Activated CD4-positive, alpha-beta T cell treated with anti-CD3 and anti-CD28 coated beads for 36 hours (primary cell): ENCODE results near the gene TTLL11. TPM values are rescaled to one million over a fixed set of nuclear protein-coding genes. Genes with fewer than 3 reads are reported as not detected.

Experiments
- ATAC-seq: fragments of 200-7000 bp; cut with Tn5 transposase; one replicate; pipeline ENCODE4 v1.10.0; 2021; ENCODE audit warnings: mild to moderate bottlenecking, moderate library complexity
- CTCF ChIA-PET: fragments of 350-600 bp; sonication (Branson Sonifier 250); formaldehyde crosslinking; loops from one replicate; lab custom pipeline; 2021; ENCODE audit warnings: antibody characterized with exemption; lab: Charles Lee
- POLR2A ChIA-PET: fragments of 350-600 bp; sonication (Branson Sonifier 250); formaldehyde crosslinking; loops from one replicate; lab custom pipeline; 2021; ENCODE audit warnings: antibody characterized with exemption, inconsistent platforms; lab: Charles Lee
- DNase-seq: peaks from one replicate; pipeline ENCODE4 v3.0.0-alpha.2; 2020
- H3K27ac Mint-ChIP-seq: one replicate; pipeline ENCODE4 v1.8.0; 2021; ENCODE audit warnings: mixed read lengths
- H3K27me3 Mint-ChIP-seq: one replicate; pipeline ENCODE4 v1.8.0; 2021; ENCODE audit warnings: mixed read lengths
- H3K36me3 Mint-ChIP-seq: one replicate; pipeline ENCODE4 v1.8.0; 2021; ENCODE audit warnings: low read depth, mixed read lengths
- H3K4me1 Mint-ChIP-seq: one replicate; pipeline ENCODE4 v1.8.0; 2021; ENCODE audit warnings: mixed read lengths
- H3K4me3 Mint-ChIP-seq: one replicate; pipeline ENCODE4 v1.8.0; 2021; ENCODE audit warnings: mild to moderate bottlenecking, moderate library complexity, mixed read lengths
- H3K9me3 Mint-ChIP-seq: one replicate; pipeline ENCODE4 v1.8.0; 2021; ENCODE audit warnings: low read depth, mixed read lengths
- intact Hi-C, 2 experiments: fragments of 100-400 bp; cut with DNase I in 1 of 2; cut with micrococcal nuclease in 1 of 2; formaldehyde crosslinking; loops; one replicate each; pipeline versions ENCODE4 v1.14.2 to v1.15.1; 2022 to 2024; cut with DNase I, micrococcal nuclease
- total RNA-seq, 2 experiments: library from RNA; stranded (reverse); gene quantifications; one replicate each; pipeline ENCODE4 v1.2.3, GENCODE V29; 2021

The TTLL11 gene
- total RNA-seq, 2 experiments from 2014 or later: 1.3 to 1.8 TPM

DNA sequence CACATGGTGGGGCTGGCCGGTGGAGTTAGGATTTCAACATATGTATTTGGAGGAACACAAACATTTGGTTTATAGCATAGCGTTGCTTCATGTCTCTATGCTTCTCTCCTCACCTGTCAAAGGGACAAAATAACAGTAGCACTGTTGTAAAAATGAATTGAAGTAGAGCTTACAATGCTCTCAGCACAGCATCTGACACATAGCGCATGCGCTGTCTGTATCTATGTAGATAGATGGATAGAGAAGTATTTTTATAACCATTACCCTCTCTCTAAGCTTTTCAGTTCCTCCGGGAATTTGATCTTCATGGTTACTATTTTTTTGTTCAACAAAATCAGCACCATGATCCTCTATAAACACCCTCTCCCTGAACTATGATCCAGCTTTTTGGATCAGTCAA lies 166.0 kb downstream of the TTLL11 start:
- H3K27ac Mint-ChIP-seq: no peak overlapping the region
- no peaks in the 10 kb centered on the region for H3K27me3 Mint-ChIP-seq
- ChIA-PET POLR2A (no interaction called here), CTCF (interaction anchor here (0.7 to 0.9 kb wide), 2 partner anchors 102 to 225 kb away, joined by 3 read pairs; no protein-coding TSS in a partner anchor)
- DNase-seq: no peak
- no peaks in the 10 kb centered on the region for H3K4me1 Mint-ChIP-seq
- intact Hi-C loops: no loop called here
- ATAC-seq: no peak
- H3K36me3 Mint-ChIP-seq: no peaks in the 10 kb centered on the region
- no peaks in the 10 kb centered on the region for H3K9me3 Mint-ChIP-seq
- H3K4me3 Mint-ChIP-seq: no peak overlapping the region

GRCh38 chr9:121926351-121926801 lies 166.7 kb downstream of the TTLL11 start:
- H3K27ac Mint-ChIP-seq: no peak overlapping the region
- H3K4me1 Mint-ChIP-seq: no peaks in the 10 kb centered on the region
- no peak for ATAC-seq
- DNase-seq: no peak
- ChIA-PET CTCF (interaction anchor here (0.7 kb wide), 1 partner anchor 103 kb away, joined by 3 read pairs; no protein-coding TSS in a partner anchor), POLR2A (no interaction called here)
- H3K9me3 Mint-ChIP-seq: no peaks in the 10 kb centered on the region
- no peaks in the 10 kb centered on the region for H3K36me3 Mint-ChIP-seq
- intact Hi-C loops: no loop called here
- no peak overlapping the region for H3K4me3 Mint-ChIP-seq
- H3K27me3 Mint-ChIP-seq: no peaks in the 10 kb centered on the region

- ATAC-seq (no peak), DNase-seq (no peak)
- H3K27me3 Mint-ChIP-seq: no peaks in the 10 kb centered on the region
- no peak overlapping the region for H3K4me3 Mint-ChIP-seq
- intact Hi-C loops: no loop called here
- no peaks in the 10 kb centered on the region for H3K9me3 Mint-ChIP-seq
- POLR2A ChIA-PET: no interaction called here
- no peaks in the 10 kb centered on the region for H3K4me1 Mint-ChIP-seq
- CTCF ChIA-PET: no interaction called here
- no peaks in the 10 kb centered on the region for H3K36me3 Mint-ChIP-seq
- H3K27ac Mint-ChIP-seq: no peak overlapping the region
Measured at GRCh38 chr9:121925935-121926334, 167.2 kb downstream of the TTLL11 start.

DNA sequence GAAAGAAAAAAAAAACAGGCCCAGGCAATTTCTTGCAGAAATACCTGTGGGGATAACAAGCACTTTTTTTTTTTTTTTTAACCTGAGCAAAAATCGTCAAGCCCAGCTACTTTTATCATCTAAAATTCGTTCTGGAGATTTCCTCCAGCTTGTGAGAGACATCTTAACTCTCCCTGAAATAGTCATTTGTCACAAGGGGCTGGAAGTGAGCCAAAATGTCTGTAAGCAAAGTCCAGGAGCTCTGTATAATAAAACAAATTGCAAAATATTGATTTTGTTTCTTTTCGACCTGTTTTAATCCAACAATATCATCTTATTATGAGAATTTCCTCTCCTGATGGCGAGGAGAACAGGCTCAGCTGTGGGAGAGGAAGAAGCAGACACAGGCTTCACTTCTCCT lies 168.4 kb downstream of the TTLL11 start:
- POLR2A ChIA-PET: no interaction called here
- DNase-seq (no peak), ATAC-seq (no peak)
- Mint-ChIP-seq H3K4me1 (no peaks in the 10 kb centered on the region), H3K4me3 (no peak overlapping the region), H3K27me3 (no peaks in the 10 kb centered on the region), H3K36me3 (no peaks in the 10 kb centered on the region), H3K27ac (no peak overlapping the region), H3K9me3 (no peaks in the 10 kb centered on the region)
- intact Hi-C loops: no loop called here
- CTCF ChIA-PET: no interaction called here

DNA sequence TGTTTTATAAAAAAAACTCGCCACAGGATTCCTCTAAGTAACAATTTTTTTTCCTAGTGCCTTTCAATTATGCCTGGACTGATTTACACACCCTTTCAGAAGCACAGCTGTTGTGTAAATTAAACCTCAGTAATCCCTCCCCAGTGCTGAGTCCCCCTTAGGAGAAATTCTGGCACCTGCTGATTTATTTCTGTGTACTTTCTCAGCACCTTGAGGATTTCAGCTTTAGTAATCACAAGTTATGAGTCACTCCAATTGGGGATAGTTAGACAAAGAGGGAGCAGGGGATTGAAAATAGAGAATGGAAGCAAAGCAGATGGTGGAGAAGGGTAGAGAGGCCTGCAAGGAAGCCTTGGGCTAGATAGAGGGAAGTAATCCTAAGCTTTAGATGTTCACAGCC lies 171.7 kb downstream of the TTLL11 start:
- no peak overlapping the region for H3K27ac Mint-ChIP-seq
- H3K27me3 Mint-ChIP-seq: no peaks in the 10 kb centered on the region
- H3K36me3 Mint-ChIP-seq: no peaks in the 10 kb centered on the region
- no peak overlapping the region for H3K4me3 Mint-ChIP-seq
- intact Hi-C loops: no loop called here
- no peaks in the 10 kb centered on the region for H3K4me1 Mint-ChIP-seq
- no peaks in the 10 kb centered on the region for H3K9me3 Mint-ChIP-seq
- ChIA-PET POLR2A (no interaction called here), CTCF (interaction anchor here (0.6 to 0.7 kb wide), 2 partner anchors 15 to 652 kb away, joined by 3 read pairs; no protein-coding TSS in a partner anchor)
- DNase-seq (no peak), ATAC-seq (no peak)

GRCh38 chr9:121917375-121918335 lies 175.5 kb downstream of the TTLL11 start:
- Mint-ChIP-seq H3K36me3 (no peaks in the 10 kb centered on the region), H3K4me3 (no peak overlapping the region), H3K27me3 (no peaks in the 10 kb centered on the region), H3K9me3 (no peaks in the 10 kb centered on the region), H3K27ac (no peak overlapping the region), H3K4me1 (peaks cover 3% of the 10 kb centered on the region)
- intact Hi-C loops: no loop called here
- DNase-seq (no peak), ATAC-seq (no peak)
- ChIA-PET CTCF (interaction anchor here (0.6 kb wide), 1 partner anchor 23 kb away, joined by 3 read pairs; no protein-coding TSS in a partner anchor), POLR2A (no interaction called here)

DNA sequence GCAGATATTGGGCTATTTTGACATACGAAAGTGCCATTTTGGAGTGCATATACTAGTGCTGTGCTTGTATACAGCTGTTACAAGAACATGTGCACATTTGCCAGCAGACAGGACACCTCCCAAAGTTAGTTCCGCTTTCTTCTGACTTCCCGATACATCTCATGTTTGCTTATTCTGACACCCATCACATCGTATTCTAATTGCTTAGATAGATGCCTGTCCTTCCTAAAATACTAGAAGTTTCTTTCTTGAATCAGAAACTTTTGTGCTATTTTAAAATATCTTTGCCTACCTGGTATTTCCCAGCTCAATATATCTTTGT lies 177.8 kb downstream of the TTLL11 start:
- Mint-ChIP-seq H3K36me3 (no peaks in the 10 kb centered on the region), H3K27ac (no peak overlapping the region), H3K4me3 (no peak overlapping the region), H3K4me1 (peaks cover 3% of the 10 kb centered on the region), H3K9me3 (no peaks in the 10 kb centered on the region), H3K27me3 (no peaks in the 10 kb centered on the region)
- no peak for DNase-seq
- ChIA-PET CTCF (no interaction called here), POLR2A (no interaction called here)
- intact Hi-C loops: no loop called here
- ATAC-seq: no peak

DNA sequence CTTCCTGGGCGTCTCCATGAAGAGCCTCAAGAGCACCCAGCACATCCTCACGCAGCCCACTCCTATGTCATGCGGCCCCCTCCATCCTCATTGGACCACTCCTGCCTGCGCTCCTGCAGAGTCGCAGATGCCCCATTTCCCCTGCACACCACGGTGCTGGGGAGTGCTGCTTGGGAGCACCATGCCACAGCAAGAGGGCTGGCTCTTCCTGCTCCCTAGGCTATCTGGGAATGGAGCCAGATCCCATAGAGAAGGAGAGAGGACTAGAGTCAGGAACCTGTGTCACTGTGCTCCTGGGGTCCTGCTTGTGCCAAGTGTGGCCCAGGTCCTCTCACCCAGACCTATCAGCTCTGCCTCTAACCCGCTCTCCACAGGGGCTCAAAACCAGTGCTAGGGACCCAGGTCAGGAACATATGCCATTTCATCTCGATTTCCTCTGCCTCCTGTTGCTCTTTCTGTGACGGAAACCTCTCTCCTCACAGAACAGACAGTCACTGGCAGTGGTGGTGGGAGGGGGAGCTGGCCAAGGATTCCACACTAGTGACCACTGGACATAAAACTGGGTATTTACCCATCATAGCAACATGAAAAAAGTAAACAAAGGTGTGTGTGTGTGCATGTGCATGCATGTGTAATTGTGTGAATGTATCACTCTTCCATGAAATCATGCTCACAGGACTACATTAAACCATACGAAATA lies 178.4 kb downstream of the TTLL11 start:
- ATAC-seq: no peak
- peaks cover 3% of the 10 kb centered on the region for H3K4me1 Mint-ChIP-seq
- H3K4me3 Mint-ChIP-seq: no peak overlapping the region
- no peaks in the 10 kb centered on the region for H3K36me3 Mint-ChIP-seq
- no peak for DNase-seq
- no peaks in the 10 kb centered on the region for H3K9me3 Mint-ChIP-seq
- no peak overlapping the region for H3K27ac Mint-ChIP-seq
- POLR2A ChIA-PET: no interaction called here
- CTCF ChIA-PET: no interaction called here
- no peaks in the 10 kb centered on the region for H3K27me3 Mint-ChIP-seq
- intact Hi-C loops: no loop called here

DNA sequence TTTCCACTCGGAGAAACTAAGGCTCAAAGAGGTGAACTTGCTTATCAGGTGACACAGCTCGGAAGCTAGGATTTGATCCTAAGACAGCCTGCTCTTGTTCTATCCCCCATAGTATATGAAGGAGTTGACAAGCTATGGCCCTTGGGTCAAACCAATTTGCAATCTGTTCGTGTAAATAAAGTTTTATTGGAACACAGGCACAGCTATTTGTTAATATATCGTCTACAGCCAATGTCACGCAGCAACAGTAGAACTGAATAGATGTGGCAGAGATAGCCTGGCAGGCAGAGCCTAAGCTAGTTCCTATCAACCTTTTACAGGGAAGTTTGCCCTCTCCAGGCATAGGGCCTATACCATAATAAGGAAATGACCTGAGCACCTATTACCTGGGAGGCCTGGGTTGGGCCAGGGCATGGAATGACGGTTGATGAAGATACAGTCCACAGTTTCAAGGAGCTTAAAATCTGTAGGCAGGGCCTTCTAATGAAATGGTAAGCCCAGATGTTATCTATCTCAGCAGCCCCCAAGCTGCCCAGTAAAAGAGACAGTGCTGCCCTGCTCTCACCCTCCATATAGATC lies 179.0 kb downstream of the TTLL11 start:
- no peaks in the 10 kb centered on the region for H3K9me3 Mint-ChIP-seq
- POLR2A ChIA-PET: no interaction called here
- intact Hi-C loops: no loop called here
- peaks cover 3% of the 10 kb centered on the region for H3K4me1 Mint-ChIP-seq
- DNase-seq (no peak), ATAC-seq (no peak)
- CTCF ChIA-PET: no interaction called here
- no peaks in the 10 kb centered on the region for H3K36me3 Mint-ChIP-seq
- no peak overlapping the region for H3K27ac Mint-ChIP-seq
- no peaks in the 10 kb centered on the region for H3K27me3 Mint-ChIP-seq
- no peak overlapping the region for H3K4me3 Mint-ChIP-seq

- no peaks in the 10 kb centered on the region for H3K9me3 Mint-ChIP-seq
- ChIA-PET CTCF (no interaction called here), POLR2A (no interaction called here)
- no peak for DNase-seq
- no peak overlapping the region for H3K27ac Mint-ChIP-seq
- H3K36me3 Mint-ChIP-seq: no peaks in the 10 kb centered on the region
- no peaks in the 10 kb centered on the region for H3K27me3 Mint-ChIP-seq
- H3K4me3 Mint-ChIP-seq: no peak overlapping the region
- intact Hi-C loops: no loop called here
- peaks cover 3% of the 10 kb centered on the region for H3K4me1 Mint-ChIP-seq
- ATAC-seq: no peak
Measured at GRCh38 chr9:121912812-121913627, 180.1 kb downstream of the TTLL11 start.

- ChIA-PET CTCF (no interaction called here), POLR2A (no interaction called here)
- DNase-seq (no peak), ATAC-seq (no peak)
- Mint-ChIP-seq H3K9me3 (no peaks in the 10 kb centered on the region), H3K4me3 (no peak overlapping the region), H3K27me3 (no peaks in the 10 kb centered on the region), H3K27ac (no peak overlapping the region), H3K4me1 (no peaks in the 10 kb centered on the region), H3K36me3 (no peaks in the 10 kb centered on the region)
- intact Hi-C loops: no loop called here
Measured at GRCh38 chr9:121910491-121911040, 182.5 kb downstream of the TTLL11 start.
